Measurements from ENCODE around the gene ALX3. TPM values are rescaled to one million over a fixed set of nuclear protein-coding genes. Genes with fewer than 3 reads are reported as not detected.

ALX3 gene
- total RNA-seq, 2 donors from 2014 or later = not detected

Other genes starting within 250 kb of the ALX3 start
- 10 to 100 TPM in 1 of 2 donors, 1 to 10 TPM in 1; 5.6 to 24.1 TPM for gene CSF1, start 159.8 kb downstream of the ALX3 start, total RNA-seq
- 10 to 100 TPM; 44.8 to 47.8 TPM for gene AHCYL1, start 85.9 kb downstream of the ALX3 start, total RNA-seq
- 10 to 100 TPM; 38.9 to 57.0 TPM for gene STRIP1, start 36.0 kb downstream of the ALX3 start, total RNA-seq
- not detected for gene UBL4B, start 41.8 kb upstream of the ALX3 start, total RNA-seq
- gene SLC6A17, start 79.8 kb upstream of the ALX3 start, total RNA-seq = not detected
- 1 to 10 TPM in 1 of 2 donors, under 1 TPM in 1; 0.88 to 2.1 TPM for gene KCNC4, start 139.6 kb upstream of the ALX3 start, total RNA-seq

All from natural killer cell treated with Interleukin-12 subunit alpha and Interleukin-12 subunit beta and Interleukin-15 and Interleukin-18, amount 100 ng/mL, for 72 hours (primary cell).